ACC112 (cell line): ENCODE measurements around the gene WDR27.

Experiments
- H2AFZ ChIP-seq: fragments of 200-600 bp; sonication (generic); one replicate; pipeline ENCODE4 v1.6.0; 2017; ENCODE audit warnings: antibody characterized with exemption, low read length; ENCODE audit not compliant: unreplicated experiment
- H3K27ac ChIP-seq: fragments of 200-600 bp; sonication (generic); 2 replicates; pipeline ENCODE4 v1.5.1; 2014; ENCODE audit warnings: low read depth, mild to moderate bottlenecking, antibody characterized with exemption, low read length, moderate library complexity
- H3K27me3 ChIP-seq: fragments of 200-600 bp; sonication (generic); 2 replicates; pipeline ENCODE4 v1.6.1; 2014; ENCODE audit warnings: mild to moderate bottlenecking, antibody characterized with exemption, low read length, moderate library complexity, mixed read lengths; ENCODE audit not compliant: insufficient read depth
- H3K36me3 ChIP-seq: fragments of 200-600 bp; sonication (generic); 2 replicates; pipeline ENCODE4 v1.6.1; 2016; ENCODE audit warnings: mild to moderate bottlenecking, antibody characterized with exemption, low read length, moderate library complexity, mixed read lengths; ENCODE audit not compliant: insufficient read depth
- H3K4me1 ChIP-seq: fragments of 200-600 bp; sonication (generic); one replicate; pipeline ENCODE4 v1.6.1; 2016; ENCODE audit warnings: low read length, mixed read lengths; ENCODE audit not compliant: insufficient read depth, unreplicated experiment, control insufficient read depth
- H3K4me3 ChIP-seq: fragments of 200-600 bp; sonication (generic); 2 replicates; pipeline ENCODE4 v1.5.1; 2014; ENCODE audit warnings: mild to moderate bottlenecking, low read depth, low read length
- H3K79me2 ChIP-seq: fragments of 200-600 bp; sonication (generic); one replicate; pipeline ENCODE4 v1.6.0; 2016; ENCODE audit warnings: low read length; ENCODE audit not compliant: control insufficient read depth, unreplicated experiment, insufficient read depth

WDR27 gene

GRCh38 chr6:169456840-169457239 lies 245.0 kb downstream of the WDR27 start:
- Histone ChIP-seq H3K36me3 (no peaks in the 10 kb centered on the region), H3K27me3 (no peaks in the 10 kb centered on the region), H2AFZ (no peak overlapping the region), H3K27ac (no peak overlapping the region), H3K79me2 (no peaks in the 10 kb centered on the region), H3K4me1 (peaks cover 12% of the 10 kb centered on the region), H3K4me3 (no peak overlapping the region)

- H3K27me3 ChIP-seq: no peaks in the 10 kb centered on the region
- H3K4me1 ChIP-seq: peaks cover 12% of the 10 kb centered on the region
- H3K27ac ChIP-seq: no peak overlapping the region
- no peaks in the 10 kb centered on the region for H3K79me2 ChIP-seq
- H3K36me3 ChIP-seq: no peaks in the 10 kb centered on the region
- H3K4me3 ChIP-seq: no peak overlapping the region
- H2AFZ ChIP-seq: no peak overlapping the region
These were observed 246.4 kb downstream of the WDR27 start for GRCh38 chr6:169455470-169455869.

- peaks cover 12% of the 10 kb centered on the region for H3K4me1 ChIP-seq
- no peak overlapping the region for H3K27ac ChIP-seq
- H3K27me3 ChIP-seq: no peaks in the 10 kb centered on the region
- H3K4me3 ChIP-seq: no peak overlapping the region
- H3K36me3 ChIP-seq: no peaks in the 10 kb centered on the region
- H3K79me2 ChIP-seq: no peaks in the 10 kb centered on the region
- H2AFZ ChIP-seq: no peak overlapping the region
These were observed 247.0 kb downstream of the WDR27 start for GRCh38 chr6:169454872-169455204.

- Histone ChIP-seq H3K4me1 (peaks cover 12% of the 10 kb centered on the region), H3K27ac (peak overlapping the region; percentile 51; the same call in 1 of the 2 replicates), H3K27me3 (no peaks in the 10 kb centered on the region), H3K36me3 (no peaks in the 10 kb centered on the region), H3K4me3 (no peak overlapping the region), H3K79me2 (no peaks in the 10 kb centered on the region), H2AFZ (no peak overlapping the region)
These were observed 247.5 kb downstream of the WDR27 start for GRCh38 chr6:169454204-169454871.

- Histone ChIP-seq H3K36me3 (no peaks in the 10 kb centered on the region), H3K4me3 (peak overlapping the region; percentile 63), H3K79me2 (no peaks in the 10 kb centered on the region), H2AFZ (peak overlapping the region; percentile 34), H3K4me1 (peaks cover 12% of the 10 kb centered on the region), H3K27me3 (no peaks in the 10 kb centered on the region), H3K27ac (peak overlapping the region; percentile 83)
These were observed 248.8 kb downstream of the WDR27 start for GRCh38 chr6:169452869-169453620.

GRCh38 chr6:169452117-169452868 lies 249.5 kb downstream of the WDR27 start:
- H2AFZ ChIP-seq: peak overlapping the region; percentile 34
- H3K4me3 ChIP-seq: peak overlapping the region; percentile 63
- peak overlapping the region; percentile 83 for H3K27ac ChIP-seq
- peaks cover 12% of the 10 kb centered on the region for H3K4me1 ChIP-seq
- no peaks in the 10 kb centered on the region for H3K79me2 ChIP-seq
- no peaks in the 10 kb centered on the region for H3K27me3 ChIP-seq
- H3K36me3 ChIP-seq: no peaks in the 10 kb centered on the region

- no peaks in the 10 kb centered on the region for H3K79me2 ChIP-seq
- peaks cover 12% of the 10 kb centered on the region for H3K4me1 ChIP-seq
- H3K36me3 ChIP-seq: no peaks in the 10 kb centered on the region
- H3K27me3 ChIP-seq: no peaks in the 10 kb centered on the region
- H3K4me3 ChIP-seq: peak overlapping the region; percentile 63
- no peak overlapping the region for H2AFZ ChIP-seq
- peak overlapping the region; percentile 83 for H3K27ac ChIP-seq
These were observed 250.6 kb downstream of the WDR27 start for GRCh38 chr6:169451065-169451838.

GRCh38 chr6:169450097-169450496 lies 251.7 kb downstream of the WDR27 start:
- no peak overlapping the region for H3K27ac ChIP-seq
- H3K36me3 ChIP-seq: no peaks in the 10 kb centered on the region
- H3K4me1 ChIP-seq: peaks cover 12% of the 10 kb centered on the region
- H3K79me2 ChIP-seq: no peaks in the 10 kb centered on the region
- H3K27me3 ChIP-seq: no peaks in the 10 kb centered on the region
- H3K4me3 ChIP-seq: no peak overlapping the region
- no peak overlapping the region for H2AFZ ChIP-seq

- H3K36me3 ChIP-seq: no peaks in the 10 kb centered on the region
- no peaks in the 10 kb centered on the region for H3K27me3 ChIP-seq
- H3K4me1 ChIP-seq: peaks cover 9% of the 10 kb centered on the region
- no peak overlapping the region for H3K27ac ChIP-seq
- no peaks in the 10 kb centered on the region for H3K79me2 ChIP-seq
- H2AFZ ChIP-seq: no peak overlapping the region
- H3K4me3 ChIP-seq: no peak overlapping the region
These were observed 252.6 kb downstream of the WDR27 start for GRCh38 chr6:169449221-169449620.
